ENCODE measurements around the gene ARVCF.

- TF ChIP-seq, protein P1, sequence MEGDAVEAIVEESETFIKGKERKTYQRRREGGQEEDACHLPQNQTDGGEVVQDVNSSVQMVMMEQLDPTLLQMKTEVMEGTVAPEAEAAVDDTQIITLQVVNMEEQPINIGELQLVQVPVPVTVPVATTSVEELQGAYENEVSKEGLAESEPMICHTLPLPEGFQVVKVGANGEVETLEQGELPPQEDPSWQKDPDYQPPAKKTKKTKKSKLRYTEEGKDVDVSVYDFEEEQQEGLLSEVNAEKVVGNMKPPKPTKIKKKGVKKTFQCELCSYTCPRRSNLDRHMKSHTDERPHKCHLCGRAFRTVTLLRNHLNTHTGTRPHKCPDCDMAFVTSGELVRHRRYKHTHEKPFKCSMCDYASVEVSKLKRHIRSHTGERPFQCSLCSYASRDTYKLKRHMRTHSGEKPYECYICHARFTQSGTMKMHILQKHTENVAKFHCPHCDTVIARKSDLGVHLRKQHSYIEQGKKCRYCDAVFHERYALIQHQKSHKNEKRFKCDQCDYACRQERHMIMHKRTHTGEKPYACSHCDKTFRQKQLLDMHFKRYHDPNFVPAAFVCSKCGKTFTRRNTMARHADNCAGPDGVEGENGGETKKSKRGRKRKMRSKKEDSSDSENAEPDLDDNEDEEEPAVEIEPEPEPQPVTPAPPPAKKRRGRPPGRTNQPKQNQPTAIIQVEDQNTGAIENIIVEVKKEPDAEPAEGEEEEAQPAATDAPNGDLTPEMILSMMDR (IDR thresholded peaks at IDR 0.05; ENCODE audit: poor library complexity, severe bottlenecking), result no peak
- TF ChIP-seq EP300 (conservative IDR thresholded peaks at IDR 0.05; ENCODE audit: poor library complexity, severe bottlenecking) (no peak), SMC3 (conservative IDR thresholded peaks at IDR 0.05; ENCODE audit: poor library complexity) (no peak), TAF1 (IDR thresholded peaks at IDR 0.05; ENCODE audit: low read depth) (no peak), POLR2AphosphoS5 (IDR thresholded peaks at IDR 0.05) (no peak), REST (IDR thresholded peaks at IDR 0.05; ENCODE audit: borderline replicate concordance) (no peak), EZH2 (IDR thresholded peaks at IDR 0.05; ENCODE audit: borderline replicate concordance, insufficient read depth, low read length, poor library complexity, severe bottlenecking) (no peak), MXI1 (conservative IDR thresholded peaks at IDR 0.05; ENCODE audit: poor library complexity, severe bottlenecking) (no peak)
These were observed 5.3 kb downstream of the ARVCF start for GRCh38 chr22:20011123-20011992.

Data from neural cell (in vitro differentiated cells).